HEK293T (cell line): Measurements from ENCODE around the gene COLQ.
"Not testable (repeated sequence)": the region's sequence is repeated elsewhere in the genome, so short reads cannot be mapped to it uniquely, and the experiment has no call there.

ENCODE experiments used
- CTCF ChIA-PET: fragments of 350-600 bp; formaldehyde crosslinking; extraction: SDS; loops from one replicate; lab custom pipeline; 2021; ENCODE audit warnings: antibody characterized with exemption, inconsistent platforms; lab: Yijun Ruan, JAX
- POLR2A ChIA-PET: fragments of 350-600 bp; formaldehyde crosslinking; extraction: SDS; loops from one replicate; lab custom pipeline; 2020; ENCODE audit warnings: antibody characterized with exemption, inconsistent platforms; lab: Yijun Ruan, JAX
- DNase-seq: peaks from one replicate; pipeline ENCODE4 v3.0.0; 2012; ENCODE audit warnings: mixed read lengths; ENCODE audit errors: extremely low spot score
- ARNT ChIP-seq: fragments of 450-650 bp; IDR thresholded peaks from 2 replicates; pipeline ENCODE4 v1.6.1; 2017; ENCODE audit warnings: mild to moderate bottlenecking
- BHLHE40 ChIP-seq: fragments of 450-650 bp; IDR thresholded peaks from 2 replicates; pipeline ENCODE4 v1.6.1; 2016; ENCODE audit warnings: mild to moderate bottlenecking, moderate library complexity, borderline replicate concordance
- CTBP1 ChIP-seq: fragments of 450-650 bp; IDR thresholded peaks from 2 replicates; pipeline ENCODE4 v1.6.1; 2016; ENCODE audit warnings: borderline replicate concordance
- ELF4 ChIP-seq: fragments of 450-650 bp; IDR thresholded peaks from 2 replicates; pipeline ENCODE4 v1.6.1; 2017; ENCODE audit warnings: antibody characterized with exemption
- FOXA1 ChIP-seq: fragments of 450-650 bp; IDR thresholded peaks from 2 replicates; pipeline ENCODE4 v1.6.1; 2016; ENCODE audit warnings: mild to moderate bottlenecking
- FOXK2 ChIP-seq: fragments of 450-650 bp; IDR thresholded peaks from 2 replicates; pipeline ENCODE4 v1.6.1; 2016; ENCODE audit warnings: mild to moderate bottlenecking
- FOXM1 ChIP-seq: fragments of 450-650 bp; IDR thresholded peaks from 2 replicates; pipeline ENCODE4 v1.6.1; 2017; ENCODE audit warnings: mild to moderate bottlenecking, borderline replicate concordance
- HDGF ChIP-seq: fragments of 450-650 bp; IDR thresholded peaks from 2 replicates; pipeline ENCODE4 v1.6.1; 2017; ENCODE audit warnings: antibody characterized with exemption, borderline replicate concordance
- L3MBTL2 ChIP-seq: fragments of 450-650 bp; conservative IDR thresholded peaks from 2 replicates; pipeline ENCODE4 v1.6.1; 2016; ENCODE audit warnings: mild to moderate bottlenecking
- LEF1 ChIP-seq: fragments of 450-650 bp; IDR thresholded peaks from 2 replicates; pipeline ENCODE4 v1.6.1; 2017; ENCODE audit warnings: mild to moderate bottlenecking, borderline replicate concordance
- NFRKB ChIP-seq: fragments of 450-650 bp; IDR thresholded peaks from 2 replicates; pipeline ENCODE4 v1.6.1; 2016; ENCODE audit warnings: mild to moderate bottlenecking, moderate library complexity
- SP1 ChIP-seq: fragments of 450-650 bp; IDR thresholded peaks from 2 replicates; pipeline ENCODE4 v1.6.1; 2017
- SUZ12 ChIP-seq: fragments of 450-650 bp; IDR thresholded peaks from 2 replicates; pipeline ENCODE4 v1.6.1; 2016; ENCODE audit warnings: mild to moderate bottlenecking
- TARDBP ChIP-seq: fragments of 450-650 bp; IDR thresholded peaks from 2 replicates; pipeline ENCODE4 v1.6.1; 2016
- ZNF384 ChIP-seq: fragments of 450-650 bp; IDR thresholded peaks from 2 replicates; pipeline ENCODE4 v1.6.1; 2016
- TF ChIP-seq, protein P1 (sequence below): fragments of 450-650 bp; IDR thresholded peaks from 2 replicates; pipeline ENCODE4 v1.6.1; 2016

The COLQ gene

DNA sequence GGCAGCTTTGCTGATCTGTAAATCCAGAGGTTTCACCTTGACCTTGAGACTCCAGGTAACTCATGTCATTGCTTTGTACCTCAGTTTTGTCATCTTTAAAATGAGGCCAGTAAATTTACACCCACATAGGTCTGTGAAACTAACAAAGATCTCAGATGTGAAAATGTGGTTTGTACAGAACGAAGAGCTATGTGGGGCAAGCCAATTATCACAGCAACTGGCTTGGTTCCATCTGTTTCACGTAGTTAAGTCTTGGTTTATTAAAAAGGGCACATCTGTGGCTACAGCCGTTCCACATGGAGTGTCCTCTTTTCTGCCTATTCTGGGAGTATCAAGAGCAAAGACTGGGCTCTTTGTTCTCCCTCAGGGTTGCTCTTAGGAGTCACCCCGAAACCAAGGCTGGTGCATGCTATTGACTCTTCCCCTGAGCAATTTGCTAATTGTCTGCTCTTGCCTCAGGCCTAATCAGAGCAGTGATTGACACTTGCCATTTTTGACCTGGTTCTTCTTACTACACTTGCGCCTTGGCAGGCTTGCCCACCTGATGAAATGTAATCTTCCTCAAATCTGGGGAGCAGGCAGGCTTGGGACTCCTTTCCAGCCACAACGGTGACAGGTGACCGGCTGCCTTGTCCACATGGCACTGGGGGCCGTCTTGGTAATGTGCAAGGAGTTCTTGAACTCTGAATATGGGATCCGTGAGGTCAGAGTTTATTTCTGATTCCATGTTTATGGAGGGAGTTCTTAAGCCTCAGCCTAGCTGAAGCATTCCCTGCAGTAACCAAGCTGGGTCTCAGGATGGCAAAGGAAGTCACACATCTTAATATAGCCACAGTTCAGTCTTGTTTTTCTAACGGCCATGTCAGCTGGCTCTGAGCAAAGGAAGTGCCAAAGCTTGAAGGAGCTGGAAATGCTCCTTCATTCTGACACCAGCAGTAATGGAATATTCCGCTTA is 54.0 kb downstream of the COLQ start:
- POLR2A ChIA-PET: no interaction called here
- no peak for DNase-seq
- CTCF ChIA-PET: interaction anchor here (1.0 kb wide), 1 partner anchor 10 kb away, joined by 3 read pairs; no protein-coding TSS in a partner anchor
- TF ChIP-seq BHLHE40 (no peak), ELF4 (no peak), TARDBP (no peak), FOXA1 (no peak), SUZ12 (no peak), HDGF (no peak), FOXM1 (no peak)

DNA sequence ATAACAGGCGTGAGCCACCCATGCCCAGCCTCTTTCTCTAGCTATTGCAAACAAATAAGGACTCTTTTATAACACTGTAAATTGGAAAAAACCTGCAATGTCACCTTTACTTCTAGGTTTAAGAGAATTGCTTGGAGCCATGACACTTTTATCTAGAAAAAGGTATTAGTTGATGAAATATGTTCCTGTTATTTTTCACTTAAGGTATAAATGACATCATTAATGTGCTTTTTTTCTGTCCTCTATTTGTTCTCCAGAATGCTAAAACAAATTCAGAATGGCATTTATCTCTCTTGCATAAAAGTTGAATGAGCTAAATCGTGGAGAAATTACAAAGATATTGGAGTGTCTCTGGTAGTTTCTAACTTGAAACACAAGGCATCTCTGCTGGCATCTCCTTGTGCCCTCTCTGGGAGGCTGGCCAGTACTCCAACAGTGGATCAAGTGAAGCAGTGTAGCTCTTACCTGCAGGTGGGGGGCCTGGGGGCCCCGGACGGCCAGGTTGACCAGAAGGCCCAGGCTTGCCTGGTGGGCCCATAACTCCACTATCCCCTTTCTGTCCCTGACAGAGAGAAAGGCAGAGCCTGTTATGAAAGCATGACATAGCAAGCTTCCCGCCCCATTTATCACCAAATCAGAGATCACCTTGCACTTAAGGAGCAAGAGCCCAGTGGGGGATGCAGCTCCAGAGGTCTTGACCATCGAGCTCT is 55.5 kb downstream of the COLQ start:
- no peak for TF ChIP-seq CTBP1
- TF ChIP-seq FOXM1: no peak
- no peak for TF ChIP-seq ARNT
- TF ChIP-seq HDGF: no peak
- TF ChIP-seq SUZ12: no peak
- TF ChIP-seq ZNF384: no peak
- TF ChIP-seq LEF1: no peak
- TF ChIP-seq ELF4: no peak
- no peak for TF ChIP-seq NFRKB
- TF ChIP-seq BHLHE40: no peak
- TF ChIP-seq FOXK2: no peak
- no peak for TF ChIP-seq L3MBTL2
- TF ChIP-seq FOXA1: no peak
- no peak for TF ChIP-seq TARDBP
- TF ChIP-seq, protein P1, sequence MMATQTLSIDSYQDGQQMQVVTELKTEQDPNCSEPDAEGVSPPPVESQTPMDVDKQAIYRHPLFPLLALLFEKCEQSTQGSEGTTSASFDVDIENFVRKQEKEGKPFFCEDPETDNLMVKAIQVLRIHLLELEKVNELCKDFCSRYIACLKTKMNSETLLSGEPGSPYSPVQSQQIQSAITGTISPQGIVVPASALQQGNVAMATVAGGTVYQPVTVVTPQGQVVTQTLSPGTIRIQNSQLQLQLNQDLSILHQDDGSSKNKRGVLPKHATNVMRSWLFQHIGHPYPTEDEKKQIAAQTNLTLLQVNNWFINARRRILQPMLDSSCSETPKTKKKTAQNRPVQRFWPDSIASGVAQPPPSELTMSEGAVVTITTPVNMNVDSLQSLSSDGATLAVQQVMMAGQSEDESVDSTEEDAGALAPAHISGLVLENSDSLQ: no peak
- TF ChIP-seq SP1: no peak
- ChIA-PET POLR2A (no interaction called here), CTCF (interaction anchor here (1.0 kb wide), 1 partner anchor 9 kb away, joined by 3 read pairs; no protein-coding TSS in a partner anchor)
- no peak for DNase-seq

DNA sequence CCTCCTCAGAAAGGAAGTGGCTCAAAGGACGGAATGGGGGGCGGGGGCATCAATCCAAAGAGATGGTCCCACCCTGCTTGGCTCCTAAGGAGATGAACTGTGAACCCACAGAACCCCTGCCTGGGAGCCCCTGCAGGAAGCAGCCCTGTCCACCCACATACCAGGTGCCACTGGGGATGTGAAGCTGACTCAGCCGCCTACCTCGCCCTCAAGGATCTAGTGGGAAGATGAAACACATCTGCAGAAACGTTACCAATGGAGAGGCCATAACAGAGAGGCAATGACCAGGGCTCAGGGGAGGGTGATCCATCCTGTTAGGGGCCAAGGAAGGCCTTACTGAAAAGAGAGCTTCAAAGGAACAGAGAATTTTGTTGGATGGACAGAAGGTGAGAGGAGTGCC is 59.1 kb downstream of the COLQ start:
- no peak for TF ChIP-seq NFRKB
- TF ChIP-seq ARNT: no peak
- no peak for TF ChIP-seq FOXK2
- TF ChIP-seq FOXM1: no peak
- no peak for TF ChIP-seq ZNF384
- no peak for TF ChIP-seq TARDBP
- TF ChIP-seq SP1: no peak
- CTCF ChIA-PET: no interaction called here
- POLR2A ChIA-PET: no interaction called here
- no peak for DNase-seq

DNA sequence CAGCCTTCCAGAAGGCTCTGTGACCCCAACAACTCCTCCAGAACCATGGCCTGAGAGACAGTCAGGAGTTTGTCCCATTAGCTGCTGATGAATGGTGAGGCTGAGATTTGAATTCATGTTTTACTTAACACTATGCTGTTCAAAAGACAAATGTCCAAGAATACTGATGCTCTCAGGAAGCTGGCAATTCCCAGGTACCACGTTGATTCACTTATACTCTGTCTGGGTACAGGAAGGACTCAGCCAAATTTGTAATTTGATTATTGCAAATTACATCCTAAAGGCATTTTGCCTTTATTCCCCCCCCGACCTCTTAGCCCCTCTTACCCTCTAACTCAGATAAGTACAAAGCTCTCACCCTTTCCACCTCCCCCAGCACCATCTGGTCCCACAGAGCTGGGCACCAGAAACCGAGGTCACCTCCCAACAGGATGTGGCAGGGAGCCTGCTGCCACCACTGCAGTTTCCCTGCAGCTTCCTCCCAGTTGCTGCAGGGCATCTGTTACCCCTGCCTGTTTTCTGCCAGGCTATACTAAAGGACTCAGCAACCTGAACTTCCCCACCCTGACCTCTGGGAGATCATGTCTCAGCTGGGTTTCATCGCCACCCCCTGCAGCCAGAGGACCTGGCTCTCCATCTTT is 60.5 kb downstream of the COLQ start:
- ChIA-PET CTCF (no interaction called here), POLR2A (no interaction called here)
- TF ChIP-seq HDGF (no peak), FOXA1 (no peak), NFRKB (no peak), ELF4 (no peak), SP1 (no peak), LEF1 (no peak), CTBP1 (no peak), FOXK2 (no peak), SUZ12 (no peak), ZNF384 (no peak), L3MBTL2 (no peak), BHLHE40 (no peak), FOXM1 (no peak), ARNT (no peak), TARDBP (no peak)
- TF ChIP-seq, protein P1: no peak
- DNase-seq: no peak

DNA sequence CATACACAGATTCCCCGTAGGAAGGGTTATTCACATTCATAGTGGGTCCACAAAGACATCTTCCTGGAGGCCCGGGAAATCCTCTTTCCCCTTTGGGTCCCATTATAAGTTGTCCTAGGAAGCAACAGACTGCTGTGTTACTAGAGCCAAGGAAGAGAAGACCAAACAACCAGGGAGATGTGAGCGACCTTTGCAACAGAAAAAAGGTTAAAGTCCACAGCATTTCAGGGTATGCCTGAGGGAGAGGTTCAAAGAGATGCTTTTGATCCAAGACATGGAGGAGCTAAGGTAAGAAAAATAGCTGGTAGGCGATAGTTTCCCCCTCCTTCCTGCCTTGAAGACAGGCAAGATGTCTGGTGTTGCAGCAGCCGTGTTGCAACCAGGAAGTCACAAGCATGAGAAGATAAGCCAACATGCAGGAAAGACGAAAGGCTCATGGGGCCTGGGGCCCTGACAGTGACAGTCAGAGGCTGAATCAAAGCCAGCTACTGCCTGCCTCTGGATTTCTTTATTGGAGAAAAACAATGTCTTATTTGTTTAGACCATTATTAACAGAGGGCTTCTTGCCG is 63.2 kb downstream of the COLQ start:
- CTCF ChIA-PET: no interaction called here
- POLR2A ChIA-PET: no interaction called here

DNA sequence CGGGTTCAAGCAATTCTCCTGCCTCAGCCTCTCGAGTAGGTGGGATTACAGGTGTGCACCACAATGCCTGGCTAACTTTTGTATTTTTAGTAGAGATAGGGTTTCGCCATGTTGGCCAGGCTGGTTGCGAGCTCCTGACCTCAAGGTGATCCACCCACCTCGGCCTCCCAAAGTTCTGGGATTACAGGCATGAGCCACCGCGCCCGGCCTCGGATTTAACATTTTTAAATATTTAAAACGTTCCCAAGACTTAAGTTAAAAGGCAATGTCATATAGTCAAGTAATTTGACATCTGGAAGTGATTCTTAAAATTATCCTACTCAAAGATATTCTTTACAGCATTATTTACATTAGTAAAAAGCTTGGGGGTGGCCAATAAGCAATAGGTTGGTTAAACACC is 64.6 kb downstream of the COLQ start:
- POLR2A ChIA-PET, DNase-seq: not testable (repeated sequence)
- CTCF ChIA-PET: interaction anchor here (1.5 kb wide), 1 partner anchor 10 kb away, joined by 3 read pairs; no protein-coding TSS in a partner anchor

More for the DNA sequence above, 63.2 kb downstream of the COLQ start:
- no peak for TF ChIP-seq SUZ12
- TF ChIP-seq NFRKB: no peak
- no peak for TF ChIP-seq FOXM1
- TF ChIP-seq FOXK2: no peak
- TF ChIP-seq L3MBTL2: no peak
- TF ChIP-seq ARNT: no peak
- TF ChIP-seq FOXA1: no peak
- TF ChIP-seq SP1: no peak
- TF ChIP-seq ELF4: no peak
- no peak for TF ChIP-seq HDGF
- TF ChIP-seq CTBP1: no peak
- no peak for TF ChIP-seq BHLHE40
- TF ChIP-seq TARDBP: no peak
- TF ChIP-seq ZNF384: no peak
- TF ChIP-seq, protein P1: no peak
- TF ChIP-seq LEF1: no peak
- DNase-seq: no peak
